ENCODE data around the gene DTX3L.

Gene DTX3L

DNA sequence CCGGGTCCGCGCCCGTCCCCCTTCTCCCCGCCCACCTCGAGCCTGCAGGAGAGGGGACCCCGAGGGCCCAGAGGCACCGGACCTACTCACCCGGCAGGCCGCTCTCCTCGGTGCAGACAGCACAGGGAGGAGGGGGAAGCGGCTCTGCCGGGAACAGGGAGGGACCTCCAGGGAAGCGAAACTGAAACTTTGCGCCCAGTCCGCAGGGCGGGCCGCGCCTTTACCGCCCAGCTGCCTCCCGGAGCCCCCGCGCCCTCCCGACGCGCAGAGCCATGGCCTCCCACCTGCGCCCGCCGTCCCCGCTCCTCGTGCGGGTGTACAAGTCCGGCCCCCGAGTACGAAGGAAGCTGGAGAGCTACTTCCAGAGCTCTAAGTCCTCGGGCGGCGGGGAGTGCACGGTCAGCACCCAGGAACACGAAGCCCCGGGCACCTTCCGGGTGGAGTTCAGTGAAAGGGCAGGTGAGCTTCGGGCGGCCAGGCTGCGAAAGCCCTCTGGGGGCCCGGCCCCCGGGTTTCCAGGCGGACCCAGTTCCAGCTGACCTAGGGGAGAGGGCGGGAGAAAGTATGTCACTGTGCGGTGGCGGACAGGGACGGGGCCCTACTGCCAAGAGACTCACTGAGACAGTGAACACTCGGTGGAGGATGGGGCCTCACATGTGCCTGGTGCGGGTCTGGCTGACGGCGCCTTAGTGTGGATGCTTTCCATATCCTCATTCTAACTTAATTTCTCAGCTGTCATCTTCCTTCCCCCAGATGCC, at the start of gene DTX3L, which contains the start of gene PARP9:
Gene DTX3L (plus strand): TSS at position 184 of the 758 bp plus-strand sequence. CDS start 89 bp downstream, at position 273.
Gene PARP9 (minus strand): TSS at position 146 of the 758 bp plus-strand sequence. CDS start 4,680 bp downstream, outside the sequence.
- TF ChIP-seq, protein P1, sequence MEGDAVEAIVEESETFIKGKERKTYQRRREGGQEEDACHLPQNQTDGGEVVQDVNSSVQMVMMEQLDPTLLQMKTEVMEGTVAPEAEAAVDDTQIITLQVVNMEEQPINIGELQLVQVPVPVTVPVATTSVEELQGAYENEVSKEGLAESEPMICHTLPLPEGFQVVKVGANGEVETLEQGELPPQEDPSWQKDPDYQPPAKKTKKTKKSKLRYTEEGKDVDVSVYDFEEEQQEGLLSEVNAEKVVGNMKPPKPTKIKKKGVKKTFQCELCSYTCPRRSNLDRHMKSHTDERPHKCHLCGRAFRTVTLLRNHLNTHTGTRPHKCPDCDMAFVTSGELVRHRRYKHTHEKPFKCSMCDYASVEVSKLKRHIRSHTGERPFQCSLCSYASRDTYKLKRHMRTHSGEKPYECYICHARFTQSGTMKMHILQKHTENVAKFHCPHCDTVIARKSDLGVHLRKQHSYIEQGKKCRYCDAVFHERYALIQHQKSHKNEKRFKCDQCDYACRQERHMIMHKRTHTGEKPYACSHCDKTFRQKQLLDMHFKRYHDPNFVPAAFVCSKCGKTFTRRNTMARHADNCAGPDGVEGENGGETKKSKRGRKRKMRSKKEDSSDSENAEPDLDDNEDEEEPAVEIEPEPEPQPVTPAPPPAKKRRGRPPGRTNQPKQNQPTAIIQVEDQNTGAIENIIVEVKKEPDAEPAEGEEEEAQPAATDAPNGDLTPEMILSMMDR (IDR thresholded peaks at IDR 0.05; ENCODE audit: low read depth, low read length, missing control alignments): no peak
- in situ Hi-C loops (cut with HindIII; ENCODE audit: low sequenced_read_pairs): no loop called here
- peak within 1 kb of the TSS; percentile 77 for H3K4me3 ChIP-seq (ENCODE audit: low read depth, low read length)
- peak; percentile 33 for DNase-seq (ENCODE audit: low read depth)

DNA sequence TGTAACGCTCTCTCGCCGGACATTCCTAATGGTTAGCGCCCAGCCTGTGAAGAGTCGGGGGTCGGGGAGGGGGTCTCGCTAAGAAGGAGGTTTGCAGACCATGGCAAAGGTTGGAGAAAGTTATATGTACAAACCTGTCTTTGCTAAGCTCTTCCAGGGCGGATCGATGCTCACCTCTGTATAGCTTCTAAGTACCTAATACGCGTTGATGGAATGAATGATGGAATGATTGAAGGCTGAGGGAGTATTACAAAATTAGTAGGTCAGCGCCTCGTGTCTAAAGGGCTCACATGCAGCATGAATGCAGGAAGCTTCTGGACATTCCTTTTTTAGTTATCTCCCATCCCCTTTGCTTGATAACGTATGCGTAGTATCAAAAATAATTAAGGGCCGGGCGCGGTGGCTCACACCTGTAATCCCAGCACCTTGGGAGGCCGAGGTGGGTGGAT, 49.1 kb upstream of the DTX3L start:
- in situ Hi-C loops (cut with HindIII; ENCODE audit: low sequenced_read_pairs): no loop called here
- H3K4me3 ChIP-seq (ENCODE audit: low read depth, low read length): peak overlapping the region; percentile 86
- TF ChIP-seq, protein P1 (IDR thresholded peaks at IDR 0.05; ENCODE audit: low read depth, low read length, missing control alignments): no peak
- DNase-seq (ENCODE audit: low read depth): no peak

DNA sequence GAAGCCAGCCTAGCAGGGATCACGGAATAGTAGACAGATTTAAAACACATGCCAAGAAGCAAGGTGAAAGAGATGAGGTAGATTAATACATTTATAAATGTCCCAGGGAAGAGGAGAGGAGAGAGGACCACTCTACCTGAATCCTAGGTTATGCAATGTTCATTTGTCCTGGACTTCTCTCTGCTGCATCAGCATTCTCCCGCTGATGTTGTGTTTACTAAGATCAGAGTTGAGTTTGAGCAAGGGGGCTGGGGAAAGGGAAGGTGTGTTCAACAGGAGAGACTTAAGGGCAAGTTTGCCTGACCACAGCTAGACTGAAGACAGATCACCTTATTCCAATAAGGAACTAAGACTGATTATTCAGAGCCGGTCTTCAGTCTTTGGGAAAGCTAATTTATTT, 48.3 kb upstream of the DTX3L start:
- TF ChIP-seq, protein P1 (IDR thresholded peaks at IDR 0.05; ENCODE audit: low read depth, low read length, missing control alignments): no peak
- in situ Hi-C loops (cut with HindIII; ENCODE audit: low sequenced_read_pairs): no loop called here
- no peak overlapping the region for H3K4me3 ChIP-seq (ENCODE audit: low read depth, low read length)
- DNase-seq (ENCODE audit: low read depth): no peak

DNA sequence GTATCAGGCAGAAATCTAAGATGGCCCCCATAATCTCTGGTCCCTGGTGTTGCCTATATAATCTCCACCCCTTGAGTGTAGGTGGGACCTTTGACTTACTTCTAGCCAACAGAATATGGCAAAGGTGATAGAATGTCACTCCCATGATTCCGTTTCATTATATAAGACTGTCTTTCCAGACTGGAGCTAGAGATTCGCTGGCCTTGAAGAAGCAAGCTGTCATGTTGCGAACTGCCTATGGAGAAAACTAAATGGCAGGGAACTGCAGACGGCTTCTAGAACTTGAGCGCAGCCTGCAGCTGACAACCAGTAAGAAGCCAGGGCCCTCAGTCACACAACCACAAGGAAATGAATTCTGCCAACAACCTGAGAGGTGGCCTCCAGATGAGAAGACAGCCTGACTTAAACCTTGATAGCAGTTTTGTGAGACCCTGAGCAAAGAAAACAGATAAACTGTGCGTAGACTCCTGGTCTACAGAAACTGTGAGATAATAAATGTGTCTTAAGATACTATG, 47.2 kb upstream of the DTX3L start:
- no peak overlapping the region for H3K4me3 ChIP-seq (ENCODE audit: low read depth, low read length)
- TF ChIP-seq, protein P1 (IDR thresholded peaks at IDR 0.05; ENCODE audit: low read depth, low read length, missing control alignments): no peak
- in situ Hi-C loops (cut with HindIII; ENCODE audit: low sequenced_read_pairs): no loop called here
- DNase-seq (ENCODE audit: low read depth): no peak

DNA sequence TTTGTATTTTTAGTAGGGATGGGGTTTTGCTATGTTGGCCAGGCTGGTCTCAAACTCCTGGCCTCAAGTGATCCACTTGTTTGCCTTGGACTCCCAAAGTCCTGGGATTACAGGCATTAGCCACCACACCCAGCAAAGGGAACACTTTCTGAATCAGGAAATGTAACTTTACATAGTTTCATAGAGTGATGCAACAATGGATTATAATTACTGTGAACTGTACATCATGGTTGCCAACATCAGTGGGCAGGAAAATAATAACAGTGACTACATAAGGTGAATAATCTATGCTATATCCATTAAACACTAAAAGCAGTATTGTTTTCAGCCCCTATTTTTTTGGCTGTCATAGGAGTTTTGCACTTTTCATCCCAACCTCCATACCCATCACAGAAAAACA, 44.4 kb upstream of the DTX3L start:
- DNase-seq (ENCODE audit: low read depth): no peak

DNA sequence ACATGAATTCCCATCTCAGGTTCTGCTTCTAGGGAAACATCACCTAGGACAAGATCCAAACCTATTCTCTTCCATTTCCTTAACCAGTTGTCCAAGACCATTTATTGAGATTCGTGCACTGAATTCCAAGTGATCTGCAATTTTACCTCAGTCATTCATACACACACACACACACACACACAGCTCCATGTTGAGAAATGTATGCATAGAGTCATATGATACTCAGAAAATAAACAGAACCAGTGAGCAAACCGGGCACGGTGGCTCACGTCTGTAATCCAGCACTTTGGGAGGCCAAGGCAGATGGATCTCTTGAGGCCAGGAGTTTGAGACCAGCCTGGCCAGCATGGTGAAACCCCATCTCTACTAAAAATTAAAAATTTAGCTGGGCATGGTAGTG, 43.3 kb upstream of the DTX3L start:
- in situ Hi-C loops (cut with HindIII; ENCODE audit: low sequenced_read_pairs): no loop called here
- TF ChIP-seq, protein P1 (IDR thresholded peaks at IDR 0.05; ENCODE audit: low read depth, low read length, missing control alignments): no peak
- H3K4me3 ChIP-seq (ENCODE audit: low read depth, low read length): no peak overlapping the region
- DNase-seq (ENCODE audit: low read depth): no peak

More for the DNA sequence above, 44.4 kb upstream of the DTX3L start:
- TF ChIP-seq, protein P1 (IDR thresholded peaks at IDR 0.05; ENCODE audit: low read depth, low read length, missing control alignments): no peak
- in situ Hi-C loops (cut with HindIII; ENCODE audit: low sequenced_read_pairs): no loop called here
- no peak overlapping the region for H3K4me3 ChIP-seq (ENCODE audit: low read depth, low read length)

Measured in astrocyte of the cerebellum (primary cell).